Right hindlimb (tissue), 1 donor: ENCODE results near the gene ADPRS.

Experiments used
- DNase-seq: peaks from one replicate; pipeline ENCODE4 v3.0.0-alpha.2; 2018

The ADPRS gene

DNA sequence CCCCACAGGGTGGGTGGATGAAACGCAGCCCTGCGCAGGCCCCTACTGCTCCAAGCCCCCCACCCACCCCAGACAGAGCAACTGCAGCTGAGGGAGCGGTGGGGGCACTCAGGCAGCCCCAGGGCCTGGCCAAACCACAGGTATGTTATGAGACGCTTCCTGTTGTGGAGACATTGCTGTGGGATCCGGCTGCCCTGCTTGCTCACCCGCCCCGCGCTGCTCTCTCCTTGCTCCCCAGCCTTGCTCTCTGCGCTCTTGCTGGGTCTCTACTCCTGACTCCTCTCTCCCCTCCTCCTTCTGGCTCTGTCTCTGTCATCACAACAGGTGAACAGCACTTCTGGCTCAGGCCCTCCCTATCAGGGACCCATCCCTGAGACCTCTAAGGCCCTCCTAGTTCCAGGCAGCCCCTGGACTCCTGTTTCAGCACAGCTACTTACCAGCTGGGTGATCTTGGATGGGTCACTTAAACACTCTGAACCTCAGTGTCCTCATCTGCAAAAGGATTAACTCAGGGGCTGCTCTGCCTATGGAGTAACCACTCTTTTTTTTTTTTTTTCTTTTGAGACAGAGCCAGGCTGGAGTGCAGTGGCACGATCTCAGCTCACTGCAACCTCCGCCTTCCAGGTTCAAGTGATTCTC, 20.5 kb downstream of the ADPRS start:
- peak; percentile 60 for DNase-seq

DNA sequence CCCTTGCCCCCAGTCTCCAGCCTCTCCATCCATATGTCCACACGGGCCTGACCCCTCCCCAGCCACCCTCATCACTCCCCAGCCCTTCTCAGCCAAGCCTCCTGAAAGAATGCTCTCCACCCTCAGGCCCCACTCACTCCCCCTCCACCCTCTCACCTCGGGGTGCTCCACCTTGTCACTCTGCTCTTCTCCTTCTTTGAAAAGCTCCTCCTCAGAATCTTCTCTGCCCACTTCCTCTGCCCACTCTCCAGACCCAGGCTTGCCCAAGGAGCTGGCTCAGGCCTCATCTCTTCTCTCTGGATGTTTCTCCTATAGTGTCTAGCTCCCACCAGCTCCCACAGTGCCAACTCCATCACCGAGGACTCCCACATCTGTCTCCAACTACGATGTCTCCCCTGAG, 22.5 kb downstream of the ADPRS start:
- DNase-seq: no peak

DNA sequence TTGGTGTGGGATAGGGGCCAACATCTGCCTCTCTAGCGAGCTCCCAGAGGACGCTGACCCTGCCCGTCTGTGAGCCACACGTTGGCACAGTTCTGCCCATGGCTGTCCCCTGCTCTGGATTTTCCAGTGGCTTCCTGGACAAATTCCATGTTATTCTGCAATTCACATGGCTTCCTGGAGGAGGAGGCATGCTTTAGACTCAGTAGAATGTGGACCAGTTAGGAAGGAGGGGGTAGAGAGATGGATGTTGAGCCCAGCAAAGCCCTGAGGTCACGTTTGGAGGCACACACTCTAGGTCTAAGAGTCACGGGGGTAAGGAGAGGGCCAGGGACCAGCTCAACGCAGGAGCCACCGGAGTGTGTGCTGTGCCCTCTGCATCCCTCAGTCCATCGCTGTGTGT, 24.1 kb downstream of the ADPRS start:
- DNase-seq: peak; percentile 10

DNA sequence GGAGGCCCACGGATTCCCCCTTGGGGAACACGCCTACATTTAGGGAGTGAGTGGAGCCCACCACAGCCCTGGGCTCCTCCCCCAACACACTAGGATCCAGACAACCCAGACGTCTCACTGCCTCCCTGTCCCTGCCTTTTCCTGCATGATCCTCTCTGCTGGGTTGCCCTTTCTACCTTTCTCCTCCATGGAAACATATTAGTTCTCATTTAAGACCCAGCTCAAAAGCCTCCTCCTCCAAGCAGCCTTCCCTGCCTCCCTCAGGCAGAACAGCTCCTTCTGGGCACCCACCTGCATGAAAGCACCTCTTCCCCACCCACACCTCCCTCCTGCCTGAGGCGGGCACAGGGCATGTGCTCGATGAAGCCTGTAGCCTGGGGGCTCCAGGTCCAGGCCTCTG, 25.7 kb downstream of the ADPRS start:
- DNase-seq: peak; percentile 18

DNA sequence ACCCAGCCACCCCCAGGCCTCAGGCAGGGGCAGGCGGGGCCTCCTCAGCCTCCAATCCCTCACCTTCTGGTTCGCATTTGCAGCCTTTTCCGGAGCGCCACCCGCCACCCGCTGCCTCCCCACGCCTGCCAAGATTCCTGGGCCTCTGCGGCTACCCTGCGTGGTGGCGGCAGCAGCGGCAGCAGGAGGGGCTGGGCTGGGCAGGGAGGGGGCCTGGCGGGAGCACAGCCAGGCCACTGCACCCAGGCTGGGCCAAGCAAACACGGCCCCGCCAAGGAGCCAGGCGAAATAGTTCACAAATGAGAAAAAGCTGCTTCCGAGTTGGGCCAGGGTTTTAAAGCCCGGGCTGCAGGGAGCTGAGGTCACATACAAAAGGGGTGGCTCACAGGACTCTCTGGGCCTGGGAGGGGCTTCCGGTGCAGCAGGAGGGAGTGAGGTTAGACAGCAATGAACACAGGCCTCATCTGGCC, 26.5 kb downstream of the ADPRS start:
- DNase-seq: peak; percentile 91

DNA sequence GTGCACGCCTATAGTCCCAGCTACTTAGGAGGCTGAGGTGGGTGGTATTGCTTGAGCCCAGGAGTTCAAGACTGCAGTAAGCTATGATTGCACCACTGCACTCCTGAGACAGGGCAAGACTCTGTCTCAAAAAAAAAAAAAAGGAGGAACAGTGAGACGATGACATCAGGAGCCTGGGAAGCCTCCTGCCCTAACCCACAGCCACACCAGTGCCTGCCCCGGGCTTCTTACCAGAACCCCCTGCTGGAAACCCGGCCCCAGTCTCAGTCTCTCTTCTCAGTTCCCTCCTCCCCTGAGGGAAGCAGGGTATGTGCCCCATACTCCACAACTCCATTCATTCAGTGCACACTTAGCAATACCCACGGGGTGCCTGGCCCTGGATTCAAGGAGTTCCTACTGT, 27.2 kb downstream of the ADPRS start:
- no peak for DNase-seq

DNA sequence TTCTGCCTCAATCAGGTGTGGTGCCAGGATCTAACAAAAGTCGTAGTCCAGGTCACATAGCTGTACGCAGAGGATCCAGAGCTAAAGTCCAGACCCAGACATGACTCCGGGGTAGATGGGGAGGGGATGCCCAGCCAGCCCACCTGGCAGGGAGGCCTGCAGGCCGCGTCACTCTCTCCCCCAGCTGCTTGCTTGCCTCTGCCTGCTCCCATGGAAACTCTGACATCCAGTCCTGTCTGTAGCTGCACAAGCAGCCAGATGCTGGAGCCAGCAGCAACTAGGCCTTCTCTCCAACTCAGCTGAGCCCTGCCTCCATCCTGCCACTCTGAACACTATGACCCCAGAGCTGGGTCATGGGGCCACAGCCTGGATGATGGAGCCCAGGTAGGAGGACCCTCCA, 28.2 kb downstream of the ADPRS start:
- DNase-seq: peak; percentile 87

DNA sequence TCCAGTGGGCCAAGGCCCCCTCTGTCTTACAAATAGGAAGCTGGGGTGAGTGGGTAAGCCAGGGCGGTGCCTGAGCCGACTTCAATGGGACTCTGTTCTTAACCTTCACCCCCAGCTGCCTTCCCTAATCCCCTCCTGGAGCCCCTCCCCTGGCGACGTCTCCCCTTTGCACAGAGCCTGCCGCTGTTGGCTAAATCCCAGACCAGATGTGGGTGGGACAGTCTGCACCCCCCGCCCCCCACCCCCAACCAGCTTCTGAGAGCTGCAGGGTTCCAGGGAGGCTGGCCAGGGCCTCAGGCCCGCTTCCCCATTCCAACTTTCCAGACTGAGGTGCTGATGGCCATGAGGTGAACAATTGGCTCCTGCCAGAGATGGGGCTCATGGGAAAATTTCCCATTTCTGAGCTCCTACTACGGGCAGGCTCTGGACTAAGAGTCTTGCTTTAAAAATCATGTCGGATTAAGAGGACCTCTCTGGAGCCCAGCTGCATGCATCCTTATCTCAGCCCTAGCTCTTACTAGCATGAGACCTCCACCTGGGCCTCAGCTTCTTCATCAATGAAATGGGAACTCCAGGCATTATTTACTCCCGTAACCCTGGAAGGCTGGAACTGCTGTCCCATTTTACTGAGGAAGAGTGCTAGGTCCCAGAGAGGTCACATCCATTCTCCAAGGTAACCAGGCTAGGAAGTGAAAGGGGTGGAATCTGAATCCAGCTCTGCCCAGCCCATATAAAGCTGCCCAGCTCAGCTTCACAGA, 29.9 kb downstream of the ADPRS start:
- DNase-seq: peak; percentile 57

DNA sequence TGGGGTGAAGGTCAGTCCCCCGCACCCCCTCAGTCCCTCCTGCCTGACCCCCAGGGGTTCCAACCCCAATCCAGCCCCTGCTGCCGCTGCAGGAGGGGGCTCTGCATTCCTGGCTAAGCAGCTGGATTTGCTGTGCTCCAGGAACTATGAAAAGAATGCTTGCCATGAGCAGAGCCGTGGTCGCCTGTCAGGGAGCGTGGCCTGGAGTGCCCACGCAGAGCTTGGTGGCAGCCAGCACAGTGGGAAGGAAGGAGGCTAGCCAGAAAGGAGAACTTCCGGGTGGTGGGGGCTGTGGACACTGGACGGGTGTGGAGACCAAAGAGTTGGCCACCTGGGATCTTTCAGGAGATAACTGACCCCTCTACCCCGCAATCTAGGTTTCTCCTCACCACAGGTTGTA, 30.8 kb downstream of the ADPRS start:
- peak; percentile 51 for DNase-seq

DNA sequence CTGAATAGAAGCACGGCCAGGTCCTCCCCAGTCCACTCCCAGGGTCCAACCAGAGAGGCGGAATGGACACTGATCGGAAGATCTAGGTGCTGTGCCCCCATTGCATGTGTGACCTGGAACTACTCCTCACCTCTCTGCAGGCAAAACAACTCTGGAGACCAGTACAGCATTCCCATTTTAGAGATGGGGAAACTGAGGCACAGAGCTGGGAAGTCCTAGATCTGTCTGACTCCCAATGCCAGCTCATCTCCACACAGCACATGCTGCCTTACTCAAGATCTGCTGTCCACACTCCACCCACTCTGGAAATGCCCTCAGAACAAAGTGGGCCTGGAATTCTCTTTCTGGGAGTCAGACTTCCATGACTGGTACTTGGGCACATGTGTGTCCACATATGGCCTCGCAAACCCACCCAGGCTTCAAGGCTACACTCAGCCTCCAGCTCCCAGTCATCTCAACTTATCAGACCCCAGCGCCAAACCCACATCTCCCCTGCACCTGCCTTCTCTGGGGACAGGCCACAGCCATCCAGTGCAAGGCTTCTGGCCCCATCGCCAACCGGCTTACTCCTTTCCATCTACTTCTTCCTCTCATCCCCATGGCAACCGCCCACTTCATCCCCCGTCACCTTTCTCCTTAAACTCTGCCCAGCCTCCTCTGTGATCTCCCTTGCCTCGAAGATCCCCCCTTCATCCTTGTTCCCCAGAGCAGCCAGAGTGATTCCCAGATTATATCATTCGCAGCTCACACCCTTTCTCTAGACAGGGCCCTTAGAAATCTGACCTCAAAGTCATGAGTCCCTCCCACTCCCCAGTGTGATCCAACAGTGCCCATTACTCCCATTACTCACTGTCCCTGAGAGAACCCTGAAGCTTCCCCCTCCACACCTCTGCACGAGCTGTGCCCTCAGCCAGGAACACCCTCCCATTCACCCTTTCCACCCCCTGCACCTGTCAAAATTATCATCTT, 33.7 kb downstream of the ADPRS start:
- no peak for DNase-seq

DNA sequence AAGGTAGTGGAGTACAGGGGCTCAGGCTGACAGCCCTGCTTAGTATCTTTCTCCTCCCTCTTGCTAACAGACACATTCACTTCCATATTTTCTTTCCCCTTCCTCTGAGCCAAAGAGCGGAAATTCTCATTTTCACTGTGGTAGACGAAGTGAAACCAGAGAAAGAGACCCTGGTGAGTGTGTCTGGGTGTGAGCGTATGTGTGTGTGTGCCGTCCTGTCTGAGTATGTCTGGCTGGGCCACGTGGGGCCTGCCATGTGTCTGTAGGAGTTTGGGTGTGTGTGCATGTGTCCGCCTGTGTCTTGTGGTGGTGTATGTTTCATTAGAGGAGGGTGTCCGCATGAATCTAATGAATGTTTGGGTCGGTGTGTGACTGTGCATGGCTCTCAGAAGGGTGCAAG, 34.7 kb downstream of the ADPRS start:
- DNase-seq: no peak

DNA sequence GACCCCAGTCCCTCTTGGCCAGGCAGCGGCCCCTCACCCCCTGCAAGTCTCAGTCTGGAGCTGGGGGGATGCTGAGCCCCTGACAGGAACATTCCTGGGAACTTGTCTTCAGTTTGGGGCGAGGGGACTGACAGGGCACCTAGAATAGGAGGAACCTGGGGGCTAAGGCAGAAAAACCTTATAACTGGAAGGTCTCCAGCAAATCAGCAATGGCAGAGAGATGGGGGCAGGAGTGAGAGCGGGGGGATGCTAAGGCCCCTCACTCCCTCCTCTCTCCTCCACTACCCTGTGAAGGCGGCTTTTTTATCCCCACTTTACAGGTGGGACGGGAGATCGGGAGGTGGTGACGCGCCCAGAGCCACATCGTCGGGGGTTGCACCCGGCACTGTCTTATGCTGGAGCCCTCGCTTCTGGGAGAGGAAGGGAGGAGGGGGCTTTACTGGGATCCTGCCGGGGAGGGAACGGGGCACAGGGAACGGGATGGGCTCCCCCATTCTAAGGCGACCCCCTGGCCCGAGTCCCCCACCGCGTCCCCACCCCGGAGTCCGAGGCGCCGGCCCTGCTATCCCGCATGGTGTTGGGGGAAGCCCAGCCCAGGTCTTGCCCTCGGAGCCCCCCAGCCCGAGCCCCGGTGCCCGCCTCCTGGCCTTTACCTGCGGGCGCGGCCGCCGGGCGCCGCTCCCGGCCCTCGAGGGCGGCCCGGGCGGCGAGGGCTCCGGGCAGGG, 35.9 kb downstream of the ADPRS start:
- DNase-seq: no peak

DNA sequence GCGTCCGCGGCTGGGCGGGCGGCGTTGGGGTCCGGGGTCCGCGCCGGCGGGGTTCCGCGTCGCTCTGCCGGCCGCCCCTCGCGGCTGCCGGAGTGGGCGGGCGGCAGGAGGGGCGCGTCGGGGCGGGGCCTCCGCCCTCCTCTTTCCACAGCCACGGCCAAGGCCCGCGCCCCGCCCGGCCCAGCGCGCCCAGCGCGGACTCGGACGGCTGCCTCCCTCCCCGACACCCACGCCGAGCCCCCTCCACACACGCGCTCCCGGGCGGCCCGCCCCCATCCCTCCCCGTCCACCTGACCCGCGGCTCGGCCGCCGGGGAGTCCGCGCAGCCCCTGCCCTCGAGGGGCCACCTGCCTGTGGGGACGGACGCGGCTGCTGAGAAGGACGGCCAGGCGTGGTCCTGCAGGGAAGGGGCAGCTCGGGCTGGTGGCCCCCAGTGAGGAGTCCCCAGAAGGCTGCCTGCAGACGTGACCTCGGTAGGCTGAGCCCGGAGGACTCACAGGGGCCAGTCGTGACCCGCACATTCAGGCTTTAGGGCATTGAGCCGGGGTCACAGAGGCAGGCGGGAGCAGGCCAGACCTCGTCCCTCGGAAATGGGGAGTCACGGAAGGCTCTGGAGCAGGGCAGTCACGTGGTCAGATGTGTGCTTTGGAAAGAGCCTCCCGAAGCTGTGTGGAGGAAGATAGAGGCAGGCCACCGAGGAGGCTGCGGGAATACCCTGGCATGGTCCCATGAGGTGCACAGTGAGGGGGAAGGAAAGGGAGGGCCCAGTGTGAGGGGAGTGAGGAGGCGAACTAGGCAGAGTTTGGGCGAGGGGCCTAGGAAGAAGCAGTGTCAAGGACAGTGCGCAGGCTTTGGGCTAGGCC, 36.7 kb downstream of the ADPRS start, which contains the start of gene COL8A2:
COL8A2 (minus strand) TSS at position 94 of the 863 bp plus-strand sequence. CDS start 24,980 bp downstream, outside the sequence.
- peak; percentile 79 for DNase-seq

DNA sequence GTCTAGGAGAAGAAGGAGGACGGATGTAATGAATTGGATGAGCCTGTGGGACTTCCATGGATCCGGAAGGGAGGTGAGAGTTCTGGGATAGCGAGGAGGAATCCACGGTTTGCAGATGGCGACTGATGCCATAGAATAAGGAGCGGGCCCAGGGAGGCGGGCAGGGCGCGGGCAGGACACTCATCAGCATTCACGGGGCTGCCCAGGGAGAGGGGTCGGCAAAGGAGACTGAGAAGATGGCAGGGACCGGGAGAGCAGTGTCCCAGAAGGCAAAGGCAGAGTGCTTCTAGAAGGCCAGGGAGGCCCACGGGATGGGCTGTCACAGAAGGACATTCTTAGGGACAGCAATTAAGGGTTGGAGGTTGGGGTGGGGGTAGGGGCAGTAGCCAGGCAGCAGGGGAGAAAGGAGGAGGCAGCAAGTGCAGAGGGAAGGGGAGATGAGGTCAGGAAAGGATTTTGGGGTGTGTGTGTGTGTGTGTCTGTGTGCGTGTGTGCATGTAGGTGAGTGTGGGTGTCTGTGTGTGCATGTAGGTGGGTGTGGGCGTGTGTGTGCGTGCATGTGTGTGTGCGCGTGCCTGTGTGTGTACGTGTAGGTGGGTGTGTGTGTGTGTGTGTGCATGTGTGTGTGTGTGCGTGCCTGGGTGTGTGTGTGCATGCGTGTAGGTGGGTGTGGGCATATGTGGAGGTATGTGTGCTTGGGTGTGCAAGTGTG, 37.5 kb downstream of the ADPRS start:
- no peak for DNase-seq

DNA sequence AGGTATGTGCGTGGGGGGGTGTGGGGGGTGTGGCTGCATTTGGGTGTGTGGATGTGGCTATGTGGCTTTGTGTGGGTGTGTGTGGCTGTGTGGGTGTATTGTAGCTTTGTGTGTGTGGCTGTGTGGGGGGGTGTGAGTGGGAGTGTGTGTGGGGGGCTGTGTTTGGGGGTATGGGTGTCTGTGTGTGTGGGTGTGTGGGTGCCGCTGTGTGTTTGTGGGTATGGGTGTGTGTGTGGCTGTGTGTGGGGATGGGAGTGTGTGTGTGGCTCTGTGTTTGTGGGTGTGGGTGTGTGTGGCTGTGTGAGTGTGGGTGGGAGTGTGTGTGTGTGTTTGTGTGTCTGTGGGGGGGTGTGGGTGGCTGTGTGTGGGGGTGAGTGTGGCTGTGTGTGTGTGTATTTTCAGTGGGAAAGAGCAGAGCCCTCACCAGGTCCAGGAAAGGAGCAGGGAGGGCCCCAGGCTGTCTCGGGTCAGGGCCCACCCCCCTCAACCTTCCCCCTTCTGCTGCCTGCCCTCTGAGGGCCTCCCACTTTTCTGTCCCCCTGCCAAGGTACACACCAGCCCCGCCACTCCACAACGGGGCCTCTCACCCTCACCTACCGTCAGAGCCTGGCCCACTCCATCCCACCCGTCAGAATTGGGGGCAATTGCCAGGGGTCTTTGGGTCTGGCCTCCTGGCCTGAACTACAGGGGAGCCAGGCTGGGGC, 38.3 kb downstream of the ADPRS start:
- DNase-seq: no peak

DNA sequence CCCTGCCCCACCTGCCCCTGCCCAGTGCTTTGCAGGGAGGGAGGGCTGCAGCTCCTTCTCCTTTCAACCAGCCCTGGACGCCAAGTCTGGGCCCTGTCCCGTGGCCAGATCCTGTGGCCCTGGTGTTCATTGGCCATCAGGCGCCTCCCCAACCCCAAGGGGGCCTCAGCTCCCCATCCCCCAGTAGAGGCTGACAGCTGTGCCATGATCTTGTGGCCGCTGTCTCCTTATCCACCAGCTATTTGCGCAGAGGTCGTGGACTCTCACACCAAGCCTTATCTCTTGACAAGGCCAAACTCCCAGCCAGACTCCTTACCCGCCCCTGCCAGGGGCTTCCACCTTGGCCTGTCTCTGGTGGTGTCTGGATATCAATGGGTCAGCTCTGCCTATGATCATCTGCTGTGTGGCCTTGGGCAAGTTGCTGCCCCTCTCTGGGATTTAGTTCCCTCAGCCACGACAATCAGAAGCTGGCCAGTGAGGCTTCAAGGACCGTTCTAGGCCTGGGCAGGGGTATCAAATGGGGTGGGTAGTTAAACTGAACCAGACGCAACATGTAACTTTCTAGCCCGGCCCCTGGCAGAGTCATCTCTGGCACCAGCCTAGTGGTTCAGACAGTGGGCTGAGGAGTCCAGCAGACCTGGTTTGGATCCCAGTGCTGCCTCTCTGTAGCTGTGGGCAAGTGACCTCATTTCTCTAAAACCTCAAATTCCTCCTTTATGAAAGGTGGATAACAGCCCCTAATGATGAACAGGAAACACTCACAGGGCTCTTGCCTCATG, 39.6 kb downstream of the ADPRS start:
- DNase-seq: no peak

DNA sequence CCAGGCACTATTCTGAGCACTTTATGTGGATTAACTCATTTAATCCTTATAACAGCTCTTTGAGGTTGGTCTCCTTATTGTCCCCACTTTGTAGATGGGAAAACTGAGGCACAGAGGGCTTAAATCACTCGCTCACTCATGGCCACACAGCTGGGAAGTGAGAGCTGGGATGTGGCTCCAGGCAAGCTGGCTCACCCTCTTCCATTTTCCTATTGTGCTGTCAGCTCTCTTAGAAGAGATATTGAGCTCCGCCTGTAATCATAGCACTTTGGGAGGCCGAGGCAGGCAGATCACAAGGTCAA, 40.2 kb downstream of the ADPRS start:
- DNase-seq: no peak

DNA sequence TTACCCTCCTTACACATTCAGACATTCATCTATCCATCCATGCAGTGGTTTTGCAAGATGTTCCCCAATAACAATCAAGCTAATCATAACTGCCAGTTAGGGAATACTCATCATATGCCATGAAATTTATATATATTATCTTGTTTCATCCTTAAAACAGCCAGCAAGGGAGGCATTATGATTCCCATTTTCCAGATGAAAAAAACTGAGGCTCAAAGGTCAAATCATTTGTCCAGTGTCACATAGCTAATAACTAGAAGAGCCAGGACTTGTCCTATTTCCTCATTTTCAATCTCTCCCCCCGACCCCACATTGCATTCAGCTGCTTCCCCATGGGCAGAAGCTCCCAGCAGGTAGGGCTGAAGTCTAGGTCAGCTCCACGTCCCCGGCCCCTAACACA, 43.3 kb downstream of the ADPRS start:
- no peak for DNase-seq

DNA sequence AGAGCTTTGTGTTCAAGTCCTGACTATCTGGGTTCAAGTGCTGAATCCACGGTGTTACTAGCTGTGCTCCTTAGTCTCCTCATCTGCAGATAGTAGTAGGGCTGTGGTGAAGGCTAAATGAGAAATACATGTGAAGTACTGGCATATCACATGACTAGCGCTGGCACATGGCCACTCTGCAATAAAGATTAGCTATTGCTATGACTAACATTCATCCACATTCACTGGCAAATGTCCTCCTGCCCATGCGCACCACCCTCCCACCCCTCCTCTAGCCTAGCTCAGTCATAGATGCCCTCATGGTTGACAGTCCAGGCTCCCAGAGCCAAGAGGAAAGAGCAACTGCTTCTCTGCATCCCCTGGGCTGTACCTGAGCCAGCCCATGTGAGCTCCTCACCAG, 44.8 kb downstream of the ADPRS start:
- peak; percentile 83 for DNase-seq

DNA sequence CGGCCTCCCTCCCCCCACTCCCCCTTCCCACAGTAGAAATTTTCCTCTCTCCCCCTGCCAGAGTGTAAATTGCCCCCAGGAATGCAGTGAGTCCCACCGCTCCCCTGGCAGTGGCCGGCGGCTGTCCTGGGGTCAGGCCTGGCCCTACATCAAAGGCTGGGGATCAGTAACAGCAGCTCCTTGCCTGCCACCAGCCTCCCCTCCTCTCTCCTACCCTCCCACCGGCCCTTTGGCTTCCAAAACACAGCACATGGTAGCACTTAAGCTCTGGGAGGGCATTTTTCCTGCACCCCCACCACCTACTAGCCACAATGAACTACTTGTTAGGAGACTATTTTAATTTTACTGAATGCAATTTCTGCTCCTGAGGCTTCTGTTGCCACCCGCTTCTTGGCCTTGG, 45.3 kb downstream of the ADPRS start:
- peak; percentile 63 for DNase-seq
